Measurements from ENCODE around the gene ADCYAP1R1. TPM values are rescaled to one million over a fixed set of nuclear protein-coding genes. Genes with fewer than 3 reads are reported as not detected.

Gene ADCYAP1R1
- total RNA-seq, 1 donor from 2014 or later: not detected

- peaks cover 39% of the 10 kb centered on the region for H3K27me3 Mint-ChIP-seq
- H3K4me3 Mint-ChIP-seq (ENCODE audit: low read depth): no peak overlapping the region
- no peak for DNase-seq (ENCODE audit: low spot score, unreplicated experiment)
- no peak overlapping the region for H3K27ac Mint-ChIP-seq
- H3K36me3 Mint-ChIP-seq (ENCODE audit: insufficient read depth): no peaks in the 10 kb centered on the region
- peaks cover 4% of the 10 kb centered on the region for H3K9me3 Mint-ChIP-seq (ENCODE audit: low read depth)
- no peaks in the 10 kb centered on the region for H3K4me1 Mint-ChIP-seq (ENCODE audit: low read depth)
- no peak for TF ChIP-seq CTCF (IDR thresholded peaks at IDR 0.05; ENCODE audit: unreplicated experiment)
Observed at GRCh38 chr7:31006857-31007256, 45.3 kb upstream of the ADCYAP1R1 start.

- TF ChIP-seq CTCF (IDR thresholded peaks at IDR 0.05; ENCODE audit: unreplicated experiment): no peak
- Mint-ChIP-seq H3K27me3 (peaks cover 39% of the 10 kb centered on the region), H3K9me3 (ENCODE audit: low read depth) (peaks cover 4% of the 10 kb centered on the region), H3K4me1 (ENCODE audit: low read depth) (no peaks in the 10 kb centered on the region), H3K36me3 (ENCODE audit: insufficient read depth) (no peaks in the 10 kb centered on the region), H3K27ac (no peak overlapping the region), H3K4me3 (ENCODE audit: low read depth) (no peak overlapping the region)
- no peak for DNase-seq (ENCODE audit: low spot score, unreplicated experiment)
Observed at GRCh38 chr7:31007634-31008033, 44.5 kb upstream of the ADCYAP1R1 start.

GRCh38 chr7:31014826-31015225 lies 37.3 kb upstream of the ADCYAP1R1 start:
- H3K27ac Mint-ChIP-seq: no peak overlapping the region
- no peaks in the 10 kb centered on the region for H3K4me1 Mint-ChIP-seq (ENCODE audit: low read depth)
- no peaks in the 10 kb centered on the region for H3K9me3 Mint-ChIP-seq (ENCODE audit: low read depth)
- H3K4me3 Mint-ChIP-seq (ENCODE audit: low read depth): no peak overlapping the region
- peaks cover 24% of the 10 kb centered on the region for H3K27me3 Mint-ChIP-seq
- no peak for DNase-seq (ENCODE audit: low spot score, unreplicated experiment)
- no peaks in the 10 kb centered on the region for H3K36me3 Mint-ChIP-seq (ENCODE audit: insufficient read depth)
- no peak for TF ChIP-seq CTCF (IDR thresholded peaks at IDR 0.05; ENCODE audit: unreplicated experiment)

GRCh38 chr7:31017032-31017675 lies 35.0 kb upstream of the ADCYAP1R1 start:
- no peak overlapping the region for H3K27ac Mint-ChIP-seq
- no peak for TF ChIP-seq CTCF (IDR thresholded peaks at IDR 0.05; ENCODE audit: unreplicated experiment)
- H3K27me3 Mint-ChIP-seq: peaks cover 25% of the 10 kb centered on the region
- no peaks in the 10 kb centered on the region for H3K9me3 Mint-ChIP-seq (ENCODE audit: low read depth)
- no peaks in the 10 kb centered on the region for H3K4me1 Mint-ChIP-seq (ENCODE audit: low read depth)
- no peak for DNase-seq (ENCODE audit: low spot score, unreplicated experiment)
- H3K36me3 Mint-ChIP-seq (ENCODE audit: insufficient read depth): no peaks in the 10 kb centered on the region
- H3K4me3 Mint-ChIP-seq (ENCODE audit: low read depth): no peak overlapping the region

GRCh38 chr7:31017721-31018120 lies 34.4 kb upstream of the ADCYAP1R1 start:
- no peaks in the 10 kb centered on the region for H3K4me1 Mint-ChIP-seq (ENCODE audit: low read depth)
- TF ChIP-seq CTCF (IDR thresholded peaks at IDR 0.05; ENCODE audit: unreplicated experiment): no peak
- H3K4me3 Mint-ChIP-seq (ENCODE audit: low read depth): no peak overlapping the region

More at GRCh38 chr7:31017721-31018120, 34.4 kb upstream of the ADCYAP1R1 start:
- Mint-ChIP-seq H3K9me3 (ENCODE audit: low read depth) (no peaks in the 10 kb centered on the region), H3K36me3 (ENCODE audit: insufficient read depth) (no peaks in the 10 kb centered on the region), H3K27ac (no peak overlapping the region), H3K27me3 (peaks cover 25% of the 10 kb centered on the region)
- no peak for DNase-seq (ENCODE audit: low spot score, unreplicated experiment)
